ENCODE data around the gene CSF1. TPM values are rescaled to one million over a fixed set of nuclear protein-coding genes. Genes with fewer than 3 reads are reported as not detected.
"Not testable (repeated sequence)": the region's sequence is repeated elsewhere in the genome, so short reads cannot be mapped to it uniquely, and the experiment has no call there.

Gene CSF1
- total RNA-seq, 1 donor = 64.8 TPM

- no peak for DNase-seq (ENCODE audit: low read depth)
- no peak overlapping the region for H3K4me3 ChIP-seq (ENCODE audit: low read depth, low read length)
- no peak for TF ChIP-seq CTCF (IDR thresholded peaks at IDR 0.05; ENCODE audit: insufficient read depth, low read depth, low read length)
Measured at GRCh38 chr1:109878531-109879104, 32.0 kb upstream of the CSF1 start.

- DNase-seq (ENCODE audit: low read depth); H3K4me3 ChIP-seq (ENCODE audit: low read depth, low read length): not testable (repeated sequence)
Measured at GRCh38 chr1:109879371-109879770, 31.3 kb upstream of the CSF1 start.

- no peak for DNase-seq (ENCODE audit: low read depth)
- no peak overlapping the region for H3K4me3 ChIP-seq (ENCODE audit: low read depth, low read length)
- no peak for TF ChIP-seq CTCF (IDR thresholded peaks at IDR 0.05; ENCODE audit: insufficient read depth, low read depth, low read length)
Measured at GRCh38 chr1:109879881-109880525, 30.6 kb upstream of the CSF1 start.

- DNase-seq (ENCODE audit: low read depth) = no peak
- no peak for TF ChIP-seq CTCF (IDR thresholded peaks at IDR 0.05; ENCODE audit: insufficient read depth, low read depth, low read length)
Measured at GRCh38 chr1:109880971-109881894, 29.4 kb upstream of the CSF1 start.

GRCh38 chr1:109881906-109882287 is 28.8 kb upstream of the CSF1 start:
- no peak for TF ChIP-seq CTCF (IDR thresholded peaks at IDR 0.05; ENCODE audit: insufficient read depth, low read depth, low read length)
- H3K4me3 ChIP-seq (ENCODE audit: low read depth, low read length) = no peak overlapping the region
- no peak for DNase-seq (ENCODE audit: low read depth)

More at GRCh38 chr1:109880971-109881894, 29.4 kb upstream of the CSF1 start:
- no peak overlapping the region for H3K4me3 ChIP-seq (ENCODE audit: low read depth, low read length)

- no peak for TF ChIP-seq CTCF (IDR thresholded peaks at IDR 0.05; ENCODE audit: insufficient read depth, low read depth, low read length)
- no peak for DNase-seq (ENCODE audit: low read depth)
- H3K4me3 ChIP-seq (ENCODE audit: low read depth, low read length) = no peak overlapping the region
Measured at GRCh38 chr1:109882288-109883245, 28.1 kb upstream of the CSF1 start.

All from fibroblast of villous mesenchyme (primary cell).